Measurements from ENCODE around the gene LRG1.

GRCh38 chr19:4501691-4502090 is 38.1 kb downstream of the LRG1 start:
- TF ChIP-seq CTCF (IDR thresholded peaks at IDR 0.05; ENCODE audit: insufficient read depth, low read length) (no peak), POLR2AphosphoS5 (IDR thresholded peaks at IDR 0.05; ENCODE audit: low read depth) (no peak), REST (IDR thresholded peaks at IDR 0.05; ENCODE audit: insufficient replicate concordance, low read depth) (no peak)
